Measurements from ENCODE around the gene SLC25A43.

DNA sequence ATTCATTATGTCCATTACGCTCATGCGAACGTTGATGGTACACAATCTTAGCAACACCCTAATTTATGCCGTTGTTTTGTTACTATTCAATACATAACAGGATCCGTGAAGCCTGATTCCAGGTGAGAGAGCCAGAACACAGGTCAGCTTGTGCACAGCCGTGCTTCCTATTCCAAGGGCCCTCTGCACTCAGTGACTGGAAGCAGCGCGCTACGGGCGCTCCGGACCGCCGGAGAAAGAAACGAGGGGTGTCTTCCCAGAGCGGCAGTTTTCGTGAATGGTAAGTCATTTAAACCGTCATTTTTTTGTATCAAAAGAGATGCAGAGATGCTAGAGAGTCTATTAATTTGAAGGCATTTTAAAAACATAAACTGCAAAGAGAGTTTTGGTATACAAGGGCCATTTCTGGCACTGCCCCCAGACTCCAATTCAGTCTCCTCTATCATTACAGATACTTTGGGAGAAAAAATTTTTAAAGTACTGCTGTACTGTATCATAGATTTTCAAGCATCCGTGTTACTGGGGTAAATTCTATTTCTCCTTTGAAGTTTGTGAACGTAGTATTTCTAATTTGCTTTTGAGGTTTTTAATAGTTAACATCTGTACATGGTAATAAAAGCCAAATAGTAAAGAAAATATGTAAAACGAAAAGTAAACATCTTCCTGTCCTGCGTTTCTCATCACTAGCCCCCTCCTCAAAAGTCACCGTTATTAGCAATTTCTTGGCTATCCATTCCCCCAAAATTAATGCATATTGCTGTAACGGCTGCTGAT, 75.7 kb downstream of the SLC25A43 start:
- TF ChIP-seq EZH2 (IDR thresholded peaks at IDR 0.05; ENCODE audit: borderline replicate concordance, low read length), result no peak
- TF ChIP-seq, protein P1, sequence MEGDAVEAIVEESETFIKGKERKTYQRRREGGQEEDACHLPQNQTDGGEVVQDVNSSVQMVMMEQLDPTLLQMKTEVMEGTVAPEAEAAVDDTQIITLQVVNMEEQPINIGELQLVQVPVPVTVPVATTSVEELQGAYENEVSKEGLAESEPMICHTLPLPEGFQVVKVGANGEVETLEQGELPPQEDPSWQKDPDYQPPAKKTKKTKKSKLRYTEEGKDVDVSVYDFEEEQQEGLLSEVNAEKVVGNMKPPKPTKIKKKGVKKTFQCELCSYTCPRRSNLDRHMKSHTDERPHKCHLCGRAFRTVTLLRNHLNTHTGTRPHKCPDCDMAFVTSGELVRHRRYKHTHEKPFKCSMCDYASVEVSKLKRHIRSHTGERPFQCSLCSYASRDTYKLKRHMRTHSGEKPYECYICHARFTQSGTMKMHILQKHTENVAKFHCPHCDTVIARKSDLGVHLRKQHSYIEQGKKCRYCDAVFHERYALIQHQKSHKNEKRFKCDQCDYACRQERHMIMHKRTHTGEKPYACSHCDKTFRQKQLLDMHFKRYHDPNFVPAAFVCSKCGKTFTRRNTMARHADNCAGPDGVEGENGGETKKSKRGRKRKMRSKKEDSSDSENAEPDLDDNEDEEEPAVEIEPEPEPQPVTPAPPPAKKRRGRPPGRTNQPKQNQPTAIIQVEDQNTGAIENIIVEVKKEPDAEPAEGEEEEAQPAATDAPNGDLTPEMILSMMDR (IDR thresholded peaks at IDR 0.05; ENCODE audit: low read length), result no peak

Measured in OCI-LY1 (cell line).